Calu3 (cell line): Measurements from ENCODE around the gene OSBPL5. TPM values are rescaled to one million over a fixed set of nuclear protein-coding genes. Genes with fewer than 3 reads are reported as not detected.

Experiments
- BruUV-seq: library from RNA; stranded (reverse); fragments of 400-500 nt; replicated peaks from 2 replicates; lab custom pipeline; 2021; lab: Mats Ljungman, UMichigan
- CTCF ChIA-PET: fragments of 300-600 bp; sonication (Branson Sonifier 250); formaldehyde crosslinking; loops from one replicate; lab custom pipeline; 2022; ENCODE audit warnings: antibody characterized with exemption; lab: Charles Lee
- DNase-seq: peaks from one replicate; pipeline ENCODE4 v3.0.0; 2022
- H3K27ac Mint-ChIP-seq: one replicate; pipeline ENCODE4 v1.8.0; 2022; ENCODE audit warnings: mixed read lengths; ENCODE audit not compliant: unreplicated experiment
- H3K27me3 Mint-ChIP-seq: one replicate; pipeline ENCODE4 v1.8.0; 2022; ENCODE audit warnings: mixed read lengths; ENCODE audit not compliant: unreplicated experiment
- H3K36me3 Mint-ChIP-seq: one replicate; pipeline ENCODE4 v1.8.0; 2022; ENCODE audit warnings: mild to moderate bottlenecking, moderate library complexity, mixed read lengths; ENCODE audit not compliant: insufficient read depth, unreplicated experiment
- H3K4me1 Mint-ChIP-seq: one replicate; pipeline ENCODE4 v1.8.0; 2022; ENCODE audit warnings: mild to moderate bottlenecking, low read depth, mixed read lengths; ENCODE audit not compliant: unreplicated experiment
- H3K4me3 Mint-ChIP-seq: one replicate; pipeline ENCODE4 v1.8.0; 2022; ENCODE audit warnings: mild to moderate bottlenecking, low read depth, moderate library complexity, mixed read lengths; ENCODE audit not compliant: unreplicated experiment
- H3K9me3 Mint-ChIP-seq: one replicate; pipeline ENCODE4 v1.8.0; 2022; ENCODE audit warnings: low read depth, mixed read lengths; ENCODE audit not compliant: unreplicated experiment
- intact Hi-C: fragments of 100-400 bp; cut with micrococcal nuclease; formaldehyde crosslinking; loops from one replicate; pipeline ENCODE4 v1.10.0; 2022; ENCODE audit not compliant: unreplicated experiment
- total RNA-seq: library from RNA; stranded (reverse); gene quantifications from 2 replicates; pipeline ENCODE4 v1.2.3, GENCODE V29; 2022
- TF ChIP-seq, protein P1 (sequence below): fragments of 200-600 bp; IDR thresholded peaks from one replicate; pipeline ENCODE4 v1.8.0; 2022; ENCODE audit warnings: antibody characterized with exemption; ENCODE audit not compliant: unreplicated experiment

Gene OSBPL5
- total RNA-seq, 1 experiment from 2014 or later: 7.1 TPM

- CTCF ChIA-PET: no interaction called here
- Mint-ChIP-seq H3K36me3 (no peaks in the 10 kb centered on the region), H3K27me3 (peaks cover 89% of the 10 kb centered on the region)
These were observed 34.6 kb upstream of the OSBPL5 start for GRCh38 chr11:3199537-3200295.

DNA sequence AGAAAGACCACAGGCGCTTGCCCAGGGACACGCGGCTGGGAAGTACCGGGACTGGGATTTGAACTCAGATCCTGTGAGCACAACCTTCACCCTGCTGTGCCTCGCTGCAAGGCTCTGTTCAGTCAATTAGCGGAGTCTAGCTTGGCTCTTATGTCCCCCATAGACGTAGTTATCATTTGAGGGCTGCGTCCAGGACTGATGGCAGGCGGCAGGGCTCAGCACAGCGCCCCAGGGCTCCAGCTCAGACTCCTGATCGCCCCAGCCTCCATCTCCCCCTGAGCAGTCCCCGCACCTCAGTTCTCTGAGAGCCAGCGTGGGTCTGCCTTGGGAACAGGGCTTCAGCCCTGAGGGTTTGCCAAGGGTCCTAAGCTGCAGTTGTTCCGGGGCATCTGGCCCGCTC lies 33.7 kb upstream of the OSBPL5 start:
- DNase-seq: no peak
- intact Hi-C loops: no loop called here
- TF ChIP-seq, protein P1, sequence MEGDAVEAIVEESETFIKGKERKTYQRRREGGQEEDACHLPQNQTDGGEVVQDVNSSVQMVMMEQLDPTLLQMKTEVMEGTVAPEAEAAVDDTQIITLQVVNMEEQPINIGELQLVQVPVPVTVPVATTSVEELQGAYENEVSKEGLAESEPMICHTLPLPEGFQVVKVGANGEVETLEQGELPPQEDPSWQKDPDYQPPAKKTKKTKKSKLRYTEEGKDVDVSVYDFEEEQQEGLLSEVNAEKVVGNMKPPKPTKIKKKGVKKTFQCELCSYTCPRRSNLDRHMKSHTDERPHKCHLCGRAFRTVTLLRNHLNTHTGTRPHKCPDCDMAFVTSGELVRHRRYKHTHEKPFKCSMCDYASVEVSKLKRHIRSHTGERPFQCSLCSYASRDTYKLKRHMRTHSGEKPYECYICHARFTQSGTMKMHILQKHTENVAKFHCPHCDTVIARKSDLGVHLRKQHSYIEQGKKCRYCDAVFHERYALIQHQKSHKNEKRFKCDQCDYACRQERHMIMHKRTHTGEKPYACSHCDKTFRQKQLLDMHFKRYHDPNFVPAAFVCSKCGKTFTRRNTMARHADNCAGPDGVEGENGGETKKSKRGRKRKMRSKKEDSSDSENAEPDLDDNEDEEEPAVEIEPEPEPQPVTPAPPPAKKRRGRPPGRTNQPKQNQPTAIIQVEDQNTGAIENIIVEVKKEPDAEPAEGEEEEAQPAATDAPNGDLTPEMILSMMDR: no peak
- BruUV-seq: no TSS peak
- no peaks in the 10 kb centered on the region for H3K36me3 Mint-ChIP-seq
- CTCF ChIA-PET: no interaction called here
- H3K9me3 Mint-ChIP-seq: no peaks in the 10 kb centered on the region
- no peak overlapping the region for H3K27ac Mint-ChIP-seq
- H3K4me1 Mint-ChIP-seq: no peaks in the 10 kb centered on the region
- H3K4me3 Mint-ChIP-seq: no peak overlapping the region
- peaks cover 98% of the 10 kb centered on the region for H3K27me3 Mint-ChIP-seq

More at GRCh38 chr11:3199537-3200295, 34.6 kb upstream of the OSBPL5 start:
- no peak overlapping the region for H3K27ac Mint-ChIP-seq
- H3K9me3 Mint-ChIP-seq: no peaks in the 10 kb centered on the region
- TF ChIP-seq, protein P1: no peak
- intact Hi-C loops: no loop called here
- H3K4me3 Mint-ChIP-seq: no peak overlapping the region
- BruUV-seq: no TSS peak
- no peaks in the 10 kb centered on the region for H3K4me1 Mint-ChIP-seq
- no peak for DNase-seq

DNA sequence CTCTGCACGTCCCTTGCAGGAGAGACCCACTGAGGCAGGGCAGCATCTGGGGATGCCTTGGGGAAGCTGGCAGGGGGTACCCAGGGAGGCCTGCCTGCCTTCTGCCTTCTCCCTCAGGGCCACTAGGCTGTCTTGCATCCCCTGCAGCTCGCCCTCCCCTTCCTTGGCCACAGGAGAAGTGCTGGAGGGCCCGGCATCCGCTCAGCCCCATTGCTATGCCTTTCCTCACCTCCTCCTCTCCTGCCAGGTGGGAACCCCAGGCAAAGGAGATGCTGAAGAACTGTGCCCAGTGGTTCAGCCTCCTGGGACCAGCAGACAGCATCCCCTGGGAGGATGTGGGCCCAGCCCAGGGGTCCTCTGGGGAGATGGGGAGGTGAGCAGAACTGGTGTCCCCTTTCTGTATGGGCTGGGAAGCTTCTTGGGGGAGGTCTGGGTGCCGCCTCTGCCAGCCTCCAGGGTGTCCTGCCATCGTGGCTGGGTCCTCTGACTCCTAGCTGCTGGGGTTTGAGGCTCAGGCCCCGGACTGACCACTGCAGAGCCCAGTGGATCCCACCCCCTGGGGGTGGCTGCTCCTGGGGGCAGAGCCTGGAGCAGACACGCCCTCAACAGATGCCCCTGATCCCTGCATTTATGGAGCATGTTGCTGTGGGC lies 32.9 kb upstream of the OSBPL5 start:
- Mint-ChIP-seq H3K27ac (no peak overlapping the region), H3K9me3 (no peaks in the 10 kb centered on the region), H3K4me1 (no peaks in the 10 kb centered on the region), H3K4me3 (no peak overlapping the region), H3K27me3 (peaks cover 99% of the 10 kb centered on the region), H3K36me3 (no peaks in the 10 kb centered on the region)
- no TSS peak for BruUV-seq
- CTCF ChIA-PET: interaction anchor here (0.5 kb wide), 1 partner anchor 14 kb away, joined by 3 read pairs; no protein-coding TSS in a partner anchor
- TF ChIP-seq, protein P1: no peak
- DNase-seq: no peak
- intact Hi-C loops: no loop called here

- peaks cover 99% of the 10 kb centered on the region for H3K27me3 Mint-ChIP-seq
- DNase-seq: no peak
- H3K9me3 Mint-ChIP-seq: no peaks in the 10 kb centered on the region
- CTCF ChIA-PET: interaction anchor here (0.5 kb wide), 1 partner anchor 15 kb away, joined by 3 read pairs; no protein-coding TSS in a partner anchor
- H3K4me1 Mint-ChIP-seq: no peaks in the 10 kb centered on the region
- BruUV-seq: no TSS peak
- no peaks in the 10 kb centered on the region for H3K36me3 Mint-ChIP-seq
- intact Hi-C loops: no loop called here
- no peak overlapping the region for H3K4me3 Mint-ChIP-seq
- TF ChIP-seq, protein P1: no peak
- H3K27ac Mint-ChIP-seq: no peak overlapping the region
These were observed 32.1 kb upstream of the OSBPL5 start for GRCh38 chr11:3197044-3197695.
